ENCODE results near the gene CAPN8. TPM values are rescaled to one million over a fixed set of nuclear protein-coding genes. Genes with fewer than 3 reads are reported as not detected.

Gene CAPN8
- total and polyA plus RNA-seq, 11 donors = not detected

GRCh38 chr1:223674119-223674890 lies 8.8 kb upstream of the CAPN8 start:
- DNase-seq (no peak), ATAC-seq (no peak)
- Histone ChIP-seq H3K27ac (peak overlapping the region in 1 of 12 donors; percentile 55), H3K27me3 (peaks cover 0 to 3% (median 0%) of the 10 kb centered on the region in 9 donors), H3K4me3 (no peak overlapping the region), H3K9me3 (peaks cover 0 to 19% (median 0%) of the 10 kb centered on the region in 12 donors), H3K4me1 (peaks cover 0 to 4% (median 0%) of the 10 kb centered on the region in 12 donors), H3K36me3 (no peaks in the 10 kb centered on the region)
- intact Hi-C loops (cut with DNase I) = no loop called here
- TF ChIP-seq POLR2A (IDR thresholded peaks at IDR 0.05) (no peak), CTCF (IDR thresholded peaks at IDR 0.05) (no peak)
- WGBS, 4 donors = 62 to 72% (median 68%) methylated on average over 5 of the region's 5 CpGs

GRCh38 chr1:223670458-223671159 lies 5.1 kb upstream of the CAPN8 start:
- Histone ChIP-seq H3K4me1 (no peaks in the 10 kb centered on the region), H3K4me3 (no peak overlapping the region), H3K9me3 (peaks cover 0 to 19% (median 0%) of the 10 kb centered on the region in 12 donors), H3K36me3 (no peaks in the 10 kb centered on the region), H3K27ac (no peak overlapping the region), H3K27me3 (peaks cover 0 to 3% (median 0%) of the 10 kb centered on the region in 9 donors)
- DNase-seq (no peak), ATAC-seq (peak in 2 of 4 donors; percentile 32 to 60)
- 64 to 67% (median 66%) methylated on average over 7 of the region's 7 CpGs for WGBS, 4 donors
- intact Hi-C loops (cut with DNase I) = no loop called here
- TF ChIP-seq CTCF (IDR thresholded peaks at IDR 0.05) (peak in 11 of 12 donors; percentile 16 to 55 (median 45)), POLR2A (IDR thresholded peaks at IDR 0.05) (no peak)

- peaks cover 0 to 3% (median 0%) of the 10 kb centered on the region in 9 donors for H3K27me3 ChIP-seq
- H3K4me3 ChIP-seq = no peak overlapping the region
- intact Hi-C loops (cut with DNase I) = loop anchor here in 1 of 10 donors (5.0 kb wide), 1 partner anchor 532 kb away; no protein-coding TSS in a partner anchor
- DNase-seq (no peak), ATAC-seq (no peak)
- H3K4me1 ChIP-seq = no peaks in the 10 kb centered on the region
- H3K36me3 ChIP-seq = no peaks in the 10 kb centered on the region
- TF ChIP-seq POLR2A (IDR thresholded peaks at IDR 0.05) (no peak), CTCF (IDR thresholded peaks at IDR 0.05) (no peak)
- H3K27ac ChIP-seq = no peak overlapping the region
- H3K9me3 ChIP-seq = peaks cover 0 to 7% (median 0%) of the 10 kb centered on the region in 12 donors
- 73 to 86% (median 79%) methylated on average over 6 of the region's 6 CpGs for WGBS, 4 donors
Observed at GRCh38 chr1:223669003-223669795, 3.7 kb upstream of the CAPN8 start.
